HG03196 (cell line): ENCODE results near the gene GNAS-AS1.

Source experiments
- ATAC-seq: cut with Tn5 transposase; IDR thresholded peaks from one replicate; pipeline ENCODE4 v1.9.1; 2021; ENCODE audit not compliant: unreplicated experiment

Gene GNAS-AS1

DNA sequence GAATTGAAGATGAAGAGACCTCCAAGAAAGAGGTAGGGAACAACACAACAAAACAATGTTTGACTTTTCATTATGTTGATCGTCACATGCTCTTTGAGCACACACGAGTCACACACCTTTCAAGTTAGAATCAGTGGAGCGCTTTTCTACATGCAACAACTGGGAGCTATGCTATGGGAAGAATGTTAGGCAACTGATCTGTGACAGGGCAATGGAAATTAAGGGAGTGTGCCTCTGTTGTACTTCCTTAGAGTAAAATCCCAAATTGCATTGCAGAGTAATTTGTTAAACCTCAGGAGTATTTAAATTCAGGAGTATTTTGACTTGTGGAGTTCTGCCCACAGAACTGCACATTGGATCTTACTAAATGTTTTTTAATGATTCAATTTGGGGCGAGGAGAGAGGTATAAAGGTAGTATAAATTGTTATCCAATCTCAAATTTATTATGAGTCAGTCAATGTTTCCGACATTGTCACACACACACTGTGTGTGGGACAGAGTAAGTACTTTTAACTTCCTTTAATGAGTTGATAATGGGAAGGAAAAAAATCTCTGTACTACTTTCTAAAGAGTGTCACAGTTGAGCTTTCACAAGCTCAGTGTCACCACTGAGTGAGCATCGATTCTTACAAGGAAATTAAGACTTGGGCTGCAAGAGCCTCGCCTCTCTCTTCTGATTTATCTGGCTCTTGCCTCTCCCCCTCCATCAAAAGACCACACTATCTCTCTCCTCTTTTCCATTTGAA, 12.5 kb upstream of the GNAS-AS1 start:
- ATAC-seq, result no peak

DNA sequence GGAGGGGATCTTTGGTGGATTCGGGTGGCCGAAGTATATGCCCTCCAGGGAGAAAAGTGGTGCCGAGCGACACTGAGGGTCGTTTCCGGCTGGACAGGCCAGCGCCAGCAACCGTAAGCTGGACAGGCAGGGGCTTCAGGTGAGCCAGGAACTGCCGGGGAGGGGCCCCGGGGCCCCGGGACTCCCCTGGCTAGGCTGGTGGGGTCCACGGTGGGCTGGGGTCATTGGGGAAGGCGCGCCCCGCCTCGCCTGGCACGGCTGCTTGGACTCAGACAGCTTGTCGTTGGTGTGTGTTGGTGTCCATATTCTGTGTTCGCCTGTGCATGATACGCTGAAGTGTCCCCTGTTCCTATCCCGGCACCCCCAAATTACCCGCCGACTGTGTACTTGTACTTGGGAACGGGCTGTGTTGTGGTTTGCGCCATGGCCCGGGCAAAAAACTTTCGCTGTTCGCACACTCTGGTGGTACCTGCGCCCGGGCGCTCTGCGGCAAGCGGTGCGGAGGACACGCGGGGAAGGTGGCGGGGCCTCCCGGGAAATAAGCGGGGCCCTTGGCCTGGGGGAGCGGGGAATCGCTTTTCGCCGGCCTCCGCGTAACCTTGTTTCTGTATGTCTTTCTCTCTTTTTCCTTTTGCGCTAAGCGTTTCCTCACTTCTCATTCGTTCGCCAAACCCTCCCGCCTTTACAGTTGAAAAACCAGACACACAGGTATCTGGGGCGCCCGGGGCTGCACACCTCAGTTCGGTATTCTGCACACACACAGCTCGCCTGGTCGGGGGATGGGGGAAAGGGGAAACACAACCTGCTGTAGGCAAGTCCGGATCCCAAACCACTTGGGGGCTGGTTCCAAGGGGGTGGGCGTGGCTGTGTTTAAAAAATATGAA, 5.0 kb upstream of the GNAS-AS1 start:
- ATAC-seq, result no peak

DNA sequence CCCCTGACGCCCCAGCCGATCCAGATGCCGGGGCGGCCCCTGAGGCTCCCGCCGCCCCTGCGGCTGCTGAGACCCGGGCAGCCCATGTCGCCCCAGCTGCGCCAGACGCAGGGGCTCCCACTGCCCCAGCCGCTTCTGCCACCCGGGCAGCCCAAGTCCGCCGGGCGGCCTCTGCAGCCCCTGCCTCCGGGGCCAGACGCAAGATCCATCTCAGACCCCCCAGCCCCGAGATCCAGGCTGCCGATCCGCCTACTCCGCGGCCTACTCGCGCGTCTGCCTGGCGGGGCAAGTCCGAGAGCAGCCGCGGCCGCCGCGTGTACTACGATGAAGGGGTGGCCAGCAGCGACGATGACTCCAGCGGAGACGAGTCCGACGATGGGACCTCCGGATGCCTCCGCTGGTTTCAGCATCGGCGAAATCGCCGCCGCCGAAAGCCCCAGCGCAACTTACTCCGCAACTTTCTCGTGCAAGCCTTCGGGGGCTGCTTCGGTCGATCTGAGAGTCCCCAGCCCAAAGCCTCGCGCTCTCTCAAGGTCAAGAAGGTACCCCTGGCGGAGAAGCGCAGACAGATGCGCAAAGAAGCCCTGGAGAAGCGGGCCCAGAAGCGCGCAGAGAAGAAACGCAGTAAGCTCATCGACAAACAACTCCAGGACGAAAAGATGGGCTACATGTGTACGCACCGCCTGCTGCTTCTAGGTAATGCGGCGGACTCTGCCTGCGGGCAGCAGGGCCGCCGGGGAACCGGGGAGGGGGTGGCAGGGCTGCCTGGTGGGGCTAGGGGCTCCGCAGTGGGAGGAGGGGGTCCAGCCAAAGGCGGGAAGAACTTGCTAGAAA, 4.2 kb upstream of the GNAS-AS1 start:
- no peak for ATAC-seq

DNA sequence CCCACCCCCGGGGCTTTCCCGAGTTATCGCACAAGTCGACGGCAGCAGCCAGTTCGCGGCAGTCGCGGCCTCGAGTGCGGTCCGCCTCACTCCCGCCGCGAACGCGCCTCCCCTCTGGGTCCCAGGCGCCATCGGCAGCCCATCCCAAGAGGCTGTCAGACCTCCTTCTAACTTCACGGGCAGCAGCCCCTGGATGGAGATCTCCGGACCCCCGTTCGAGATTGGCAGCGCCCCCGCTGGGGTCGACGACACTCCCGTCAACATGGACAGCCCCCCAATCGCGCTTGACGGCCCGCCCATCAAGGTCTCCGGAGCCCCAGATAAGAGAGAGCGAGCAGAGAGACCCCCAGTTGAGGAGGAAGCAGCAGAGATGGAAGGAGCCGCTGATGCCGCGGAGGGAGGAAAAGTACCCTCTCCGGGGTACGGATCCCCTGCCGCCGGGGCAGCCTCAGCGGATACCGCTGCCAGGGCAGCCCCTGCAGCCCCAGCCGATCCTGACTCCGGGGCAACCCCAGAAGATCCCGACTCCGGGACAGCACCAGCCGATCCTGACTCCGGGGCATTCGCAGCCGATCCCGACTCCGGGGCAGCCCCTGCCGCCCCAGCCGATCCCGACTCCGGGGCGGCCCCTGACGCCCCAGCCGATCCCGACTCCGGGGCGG, 3.4 kb upstream of the GNAS-AS1 start:
- ATAC-seq, result no peak

DNA sequence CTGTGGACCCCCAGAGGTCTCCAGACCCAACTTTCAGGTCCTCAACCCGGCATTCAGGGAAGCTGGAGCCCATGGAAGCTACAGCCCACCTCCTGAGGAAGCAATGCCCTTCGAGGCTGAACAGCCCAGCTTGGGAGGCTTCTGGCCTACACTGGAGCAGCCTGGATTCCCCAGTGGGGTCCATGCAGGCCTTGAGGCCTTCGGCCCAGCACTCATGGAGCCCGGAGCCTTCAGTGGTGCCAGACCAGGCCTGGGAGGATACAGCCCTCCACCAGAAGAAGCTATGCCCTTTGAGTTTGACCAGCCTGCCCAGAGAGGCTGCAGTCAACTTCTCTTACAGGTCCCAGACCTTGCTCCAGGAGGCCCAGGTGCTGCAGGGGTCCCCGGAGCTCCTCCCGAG, 2.8 kb upstream of the GNAS-AS1 start:
- ATAC-seq, result no peak

DNA sequence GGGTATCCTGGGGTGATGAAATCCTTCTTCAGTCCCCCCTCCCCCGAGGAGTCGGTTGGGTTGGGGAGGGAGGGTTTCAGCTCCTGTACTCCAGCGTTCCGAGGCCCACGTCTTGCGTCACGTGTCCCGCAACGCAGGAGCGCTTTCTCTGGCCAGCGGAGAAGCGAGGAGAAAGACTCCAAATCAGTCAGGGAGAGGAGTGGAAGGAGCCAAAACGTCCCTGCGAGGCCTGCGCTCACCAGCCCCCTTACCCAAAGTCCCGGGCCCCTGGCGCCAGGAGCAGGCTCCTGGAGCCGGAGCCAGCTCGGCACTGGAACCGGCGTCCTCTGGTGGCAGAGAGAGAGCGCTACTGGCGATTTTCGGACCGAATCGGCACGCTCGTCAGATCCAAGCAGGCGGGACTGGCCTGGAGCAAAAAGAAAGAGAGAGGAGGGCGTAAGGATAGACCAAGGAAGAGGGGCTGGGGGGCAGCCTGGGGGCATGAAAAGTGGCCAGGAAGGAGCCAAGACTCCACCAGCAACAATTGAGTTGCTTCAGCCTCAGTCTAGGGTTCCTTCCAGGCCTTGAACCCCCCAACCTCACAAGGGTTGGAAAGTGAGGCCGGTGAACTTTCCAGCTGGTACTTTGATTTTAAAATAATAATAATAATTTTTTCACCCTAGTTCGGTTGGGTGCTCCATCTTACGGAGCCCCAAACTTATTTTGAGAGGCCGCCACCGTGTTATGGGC, 2.0 kb upstream of the GNAS-AS1 start, which contains the start of gene GNAS:
GNAS (plus strand) TSS at position 174 of the 729 bp plus-strand sequence.
- ATAC-seq, result no peak

DNA sequence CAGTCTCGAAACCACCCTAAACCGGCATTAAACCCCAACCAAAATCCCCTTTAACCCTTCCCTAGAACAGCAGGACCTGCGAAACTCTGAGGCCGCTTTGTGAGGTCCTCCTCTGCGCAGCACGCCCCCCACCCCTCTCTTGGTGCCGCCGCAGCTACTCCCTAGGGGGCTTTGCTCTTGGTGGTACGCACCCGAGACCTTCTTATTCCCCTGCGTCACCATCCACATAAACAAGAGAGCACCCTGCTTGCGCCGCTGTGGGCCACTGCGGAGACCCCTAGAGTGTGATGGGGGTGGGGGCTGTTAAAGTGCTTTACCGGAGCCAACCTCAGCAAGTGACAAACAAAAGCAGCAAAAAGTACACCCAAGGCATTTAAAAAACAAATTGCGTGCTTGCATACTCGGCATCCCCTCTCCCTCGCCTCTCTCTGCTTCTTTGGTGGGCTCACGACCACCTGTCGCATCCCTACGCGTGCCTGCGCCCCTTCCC, 1.3 kb upstream of the GNAS-AS1 start:
- no peak for ATAC-seq

DNA sequence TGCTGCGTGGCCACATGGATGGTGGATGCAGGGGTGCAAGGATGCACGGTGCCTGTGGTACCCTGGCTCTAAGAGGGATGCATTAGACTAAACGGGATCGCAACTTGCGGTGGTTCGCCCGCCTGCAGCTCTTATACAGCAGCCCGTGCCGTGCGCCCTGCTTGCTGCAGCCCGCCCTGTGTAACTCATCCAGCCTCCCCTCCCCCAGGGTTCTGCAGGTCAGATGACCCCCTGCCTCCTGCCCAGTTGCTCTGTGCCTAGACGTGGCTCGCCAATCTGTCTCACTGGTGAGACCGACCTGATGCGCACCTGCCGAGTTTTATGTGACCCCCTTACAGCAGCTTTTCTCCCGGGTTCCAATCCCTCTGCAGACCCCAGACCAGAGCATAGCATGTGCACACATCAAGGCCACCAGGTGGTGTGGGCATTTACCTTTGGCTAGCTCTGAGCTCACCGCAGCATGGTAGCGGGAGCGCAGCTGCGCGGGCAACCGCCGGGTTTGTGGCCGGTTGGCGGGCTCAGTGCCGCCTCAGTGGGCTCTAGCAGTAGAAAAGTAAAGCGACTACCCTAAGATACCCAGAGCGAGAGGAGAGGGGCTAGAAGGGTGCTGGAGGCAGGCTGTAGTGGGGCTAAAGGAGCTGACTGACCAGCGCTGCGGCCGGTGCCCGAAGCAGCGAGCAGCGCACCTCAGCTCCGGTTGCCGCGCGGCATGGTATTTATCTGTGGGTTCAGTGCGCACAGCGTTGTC, 693 bp upstream of the GNAS-AS1 start:
- no peak for ATAC-seq

DNA sequence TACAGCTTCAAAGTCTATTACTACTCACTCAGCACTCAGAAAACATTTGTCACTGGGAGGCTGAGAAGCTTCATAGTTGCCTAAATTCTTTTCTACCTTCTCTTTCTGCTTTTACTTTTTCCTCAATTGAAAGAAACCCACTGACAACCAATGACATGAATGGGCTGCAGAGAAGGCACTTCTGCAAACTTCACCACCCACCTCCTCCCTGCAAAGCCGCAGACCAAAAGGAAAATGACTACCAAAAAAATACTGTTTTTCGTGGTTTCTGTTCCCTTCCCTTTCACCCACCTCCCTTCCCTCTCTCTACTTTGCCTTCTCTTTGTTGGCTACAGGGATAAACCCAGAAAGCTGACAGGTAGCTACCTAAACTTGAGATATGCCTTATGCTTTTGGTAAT, 3.2 kb downstream of the GNAS-AS1 start:
- ATAC-seq, result no peak

DNA sequence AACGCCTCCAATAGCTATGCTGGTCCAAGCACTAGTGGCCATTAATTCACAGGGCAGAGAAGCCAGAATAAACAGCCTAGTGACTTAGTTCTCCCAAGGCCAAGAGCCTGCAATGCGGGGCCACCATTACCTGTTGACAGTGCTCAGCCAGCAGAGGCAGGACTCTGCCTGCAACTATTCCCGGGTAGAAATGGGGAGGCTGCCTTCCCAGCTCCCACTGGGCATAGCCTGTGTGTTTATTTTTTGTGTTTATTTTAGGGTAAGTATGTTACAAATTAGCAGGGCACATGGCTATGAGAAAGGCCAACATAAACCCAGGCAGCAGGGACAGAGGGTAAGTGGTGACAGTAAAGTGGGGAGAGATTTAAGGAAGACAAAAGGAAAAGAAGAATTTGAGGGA, 5.0 kb downstream of the GNAS-AS1 start:
- no peak for ATAC-seq

DNA sequence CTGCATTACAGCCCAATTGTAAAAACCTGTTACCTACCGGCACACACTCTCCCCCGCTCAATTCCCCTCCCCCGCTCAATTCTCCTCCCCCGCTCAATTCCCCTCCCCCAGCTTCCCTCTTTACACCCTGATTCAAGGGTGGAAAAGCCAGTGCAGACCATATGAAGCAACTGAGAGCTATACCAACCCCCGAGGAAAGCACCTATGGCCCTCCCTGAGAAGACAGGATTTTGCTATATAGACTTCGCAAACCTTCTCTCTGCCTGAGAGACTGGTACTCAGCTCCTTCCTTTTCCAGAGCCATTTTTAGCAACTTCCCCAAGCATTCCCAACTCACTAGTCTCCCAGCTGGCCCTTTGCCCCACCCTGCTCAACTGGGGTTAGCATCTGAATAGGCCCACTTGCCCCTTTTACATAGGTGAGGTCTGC, 7.6 kb downstream of the GNAS-AS1 start:
- no peak for ATAC-seq

DNA sequence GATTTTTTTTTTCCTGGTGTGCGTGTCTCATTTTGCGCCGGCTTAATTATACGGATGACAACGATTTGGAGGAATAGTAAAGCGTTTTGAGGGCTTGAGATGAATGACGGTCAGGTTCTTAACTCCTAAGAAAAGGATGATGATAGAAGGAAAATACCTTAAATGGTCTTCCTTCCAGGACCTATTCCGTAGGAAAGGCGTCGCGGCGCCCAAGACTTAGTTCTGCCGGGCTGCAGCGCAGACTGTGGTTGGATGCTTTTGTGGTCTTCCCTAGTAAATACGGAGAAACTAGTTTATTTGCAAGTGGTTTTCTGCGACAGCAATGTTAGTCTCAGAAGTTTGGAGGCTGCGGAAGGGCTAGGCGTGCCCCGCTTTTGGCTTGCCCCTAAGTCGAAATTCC, 8.4 kb downstream of the GNAS-AS1 start:
- no peak for ATAC-seq

DNA sequence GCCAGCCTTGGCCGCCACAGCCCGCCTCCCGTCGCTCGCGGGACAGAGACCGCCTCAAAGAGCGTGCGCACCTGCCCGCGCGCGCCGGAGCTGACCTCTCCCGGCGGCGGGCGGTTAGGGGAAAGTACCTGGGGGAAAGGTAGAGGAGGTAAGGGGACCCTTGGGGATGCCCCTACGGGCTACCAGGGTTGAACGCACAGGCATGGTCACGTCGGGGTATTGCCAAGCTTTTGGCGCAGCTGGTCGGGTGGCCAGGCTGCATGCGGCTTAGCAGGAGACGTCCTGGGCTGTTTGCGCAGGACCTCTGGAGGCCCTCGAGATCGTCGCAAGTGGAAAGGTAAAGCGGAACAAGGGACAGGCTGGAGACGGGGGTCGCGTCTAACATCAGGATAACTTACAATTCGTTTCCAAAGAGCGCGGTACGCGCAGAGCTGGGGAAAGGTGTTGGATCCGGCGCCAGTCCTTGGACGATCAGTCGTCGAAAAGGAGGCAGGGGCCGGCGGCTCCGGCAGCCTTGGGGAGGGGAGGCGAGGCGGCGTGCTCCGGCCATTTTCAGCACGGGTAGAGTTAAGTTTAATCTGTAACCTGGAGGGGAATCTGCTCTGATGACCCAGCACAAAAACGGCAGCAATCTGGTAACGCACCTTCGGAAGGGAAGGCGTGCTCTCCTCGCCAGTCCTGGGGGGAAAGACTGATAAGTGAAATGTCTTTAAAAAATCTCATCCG, 9.0 kb downstream of the GNAS-AS1 start:
- ATAC-seq, result no peak

DNA sequence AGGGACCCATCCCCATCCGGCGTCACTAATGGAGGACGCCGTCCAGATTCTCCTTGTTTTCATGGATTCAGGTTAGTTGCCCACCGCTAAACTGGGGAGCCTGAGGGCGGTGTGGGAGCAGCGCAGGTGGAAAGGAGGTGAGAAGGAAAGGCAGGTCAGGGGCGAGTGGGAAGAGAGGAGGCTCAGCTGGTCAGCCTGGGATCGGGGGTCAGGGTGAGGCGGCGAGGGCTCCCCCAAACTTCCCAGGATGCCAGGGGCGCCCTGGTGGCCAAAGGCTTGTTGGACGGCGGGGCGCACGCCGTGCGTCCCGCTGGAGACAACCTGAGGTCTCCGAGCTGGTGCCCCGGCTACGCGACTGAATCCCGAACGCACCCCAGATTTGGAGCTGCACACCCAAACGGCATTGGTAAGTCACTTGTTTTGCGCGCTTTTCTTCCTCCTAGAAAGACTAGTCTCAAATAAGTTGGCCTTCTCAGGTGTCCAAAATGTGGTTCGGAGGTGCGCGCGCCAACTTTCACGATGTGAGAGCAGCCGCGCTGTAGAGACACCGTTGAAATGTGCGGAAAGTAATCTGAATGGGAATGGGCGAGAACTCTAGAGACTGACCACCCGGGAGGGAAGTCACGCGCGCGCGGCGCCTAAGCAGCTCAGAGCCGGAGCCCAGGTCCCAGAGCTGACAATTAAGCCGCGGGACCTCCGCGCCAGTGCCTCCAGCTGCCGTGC, 9.7 kb downstream of the GNAS-AS1 start:
- ATAC-seq, result no peak

DNA sequence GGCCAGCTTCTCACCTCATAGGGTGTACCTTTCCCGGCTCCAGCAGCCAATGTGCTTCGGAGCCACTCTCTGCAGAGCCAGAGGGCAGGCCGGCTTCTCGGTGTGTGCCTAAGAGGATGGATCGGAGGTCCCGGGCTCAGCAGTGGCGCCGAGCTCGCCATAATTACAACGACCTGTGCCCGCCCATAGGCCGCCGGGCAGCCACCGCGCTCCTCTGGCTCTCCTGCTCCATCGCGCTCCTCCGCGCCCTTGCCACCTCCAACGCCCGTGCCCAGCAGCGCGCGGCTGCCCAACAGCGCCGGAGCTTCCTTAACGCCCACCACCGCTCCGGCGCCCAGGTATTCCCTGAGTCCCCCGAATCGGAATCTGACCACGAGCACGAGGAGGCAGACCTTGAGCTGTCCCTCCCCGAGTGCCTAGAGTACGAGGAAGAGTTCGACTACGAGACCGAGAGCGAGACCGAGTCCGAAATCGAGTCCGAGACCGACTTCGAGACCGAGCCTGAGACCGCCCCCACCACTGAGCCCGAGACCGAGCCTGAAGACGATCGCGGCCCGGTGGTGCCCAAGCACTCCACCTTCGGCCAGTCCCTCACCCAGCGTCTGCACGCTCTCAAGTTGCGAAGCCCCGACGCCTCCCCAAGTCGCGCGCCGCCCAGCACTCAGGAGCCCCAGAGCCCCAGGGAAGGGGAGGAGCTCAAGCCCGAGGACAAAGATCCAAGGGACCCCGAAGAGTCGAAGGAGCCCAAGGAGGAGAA, 10.5 kb downstream of the GNAS-AS1 start:
- ATAC-seq, result no peak

DNA sequence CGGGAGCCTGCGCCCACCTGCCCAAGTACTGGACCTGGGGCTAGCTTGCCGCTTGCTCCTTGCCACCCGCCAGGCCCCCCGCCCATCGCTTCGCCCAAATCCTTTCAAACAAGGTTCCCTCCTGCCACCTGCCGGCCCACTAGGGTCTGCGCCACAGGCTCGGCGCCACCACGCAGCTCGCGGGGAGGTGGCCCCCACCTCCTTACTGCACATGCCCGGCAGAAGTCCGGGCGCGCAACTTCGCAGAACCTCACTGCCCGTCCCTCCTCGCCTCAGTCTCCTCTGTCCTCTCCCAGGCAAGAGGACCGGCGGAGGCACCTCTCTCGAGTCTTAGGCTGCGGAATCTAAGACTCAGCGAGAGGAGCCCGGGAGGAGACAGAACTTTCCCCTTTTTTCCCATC, 11.2 kb downstream of the GNAS-AS1 start:
- no peak for ATAC-seq

DNA sequence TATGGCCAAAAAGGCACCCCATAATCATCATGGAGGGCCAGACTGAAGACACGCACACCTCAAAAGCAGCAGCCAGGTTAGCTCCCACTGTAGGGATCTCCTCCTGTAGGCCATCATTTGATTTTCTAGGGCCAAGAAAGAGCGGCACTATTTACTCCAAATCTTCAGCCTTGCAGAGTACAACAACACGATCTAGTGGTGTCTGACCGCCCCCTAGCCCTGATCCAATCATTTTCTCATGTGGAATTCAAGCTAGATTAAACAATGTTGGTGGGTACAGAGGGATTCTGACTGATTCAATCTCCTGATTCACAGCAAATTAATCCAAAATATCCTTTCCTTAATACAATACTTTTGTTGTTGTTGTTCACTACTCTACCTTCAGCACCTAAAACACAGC, 12.5 kb downstream of the GNAS-AS1 start:
- no peak for ATAC-seq
